IMR-90 (cell line): Measurements from ENCODE around the gene LRRC7. TPM values are rescaled to one million over a fixed set of nuclear protein-coding genes. Genes with fewer than 3 reads are reported as not detected.
"Not testable (repeated sequence)": the region's sequence is repeated elsewhere in the genome, so short reads cannot be mapped to it uniquely, and the experiment has no call there.

ENCODE experiments used
- ATAC-seq: fragments of 200-7000 bp; cut with Tn5 transposase; 2 replicates; pipeline ENCODE4 v1.9.1; 2020; ENCODE audit warnings: low read depth, mild to moderate bottlenecking, moderate library complexity
- BruUV-seq: library from RNA; stranded (reverse); fragments of 400-500 nt; replicated peaks from 2 replicates; lab custom pipeline; 2021; lab: Mats Ljungman, UMichigan
- CTCF ChIA-PET: fragments of 300-600 bp; formaldehyde crosslinking; extraction: SDS; loops from one replicate; lab custom pipeline; 2021; ENCODE audit warnings: antibody characterized with exemption; lab: Yijun Ruan, JAX
- POLR2A ChIA-PET: fragments of 300-600 bp; sonication (Branson Sonifier 250); formaldehyde crosslinking; loops from one replicate; lab custom pipeline; 2022; ENCODE audit warnings: antibody characterized with exemption; ENCODE audit not compliant: unreplicated experiment; lab: Charles Lee
- DNase-seq: peaks from one replicate; pipeline ENCODE4 v3.0.0; 2013
- H2AFZ ChIP-seq: replicated peaks from 2 replicates; pipeline ENCODE3; 2013; ENCODE audit warnings: low read length, mild to moderate bottlenecking; ENCODE audit not compliant: poor library complexity
- H2AK5ac ChIP-seq: 2 replicates; pipeline ENCODE4 v1.6.1; 2013; ENCODE audit warnings: low read depth, low read length, inconsistent platforms
- H2AK9ac ChIP-seq: replicated peaks from 2 replicates; pipeline ENCODE3; 2013; ENCODE audit warnings: mild to moderate bottlenecking, low read depth, low read length, moderate library complexity; ENCODE audit not compliant: poor library complexity
- H2BK120ac ChIP-seq: 2 replicates; pipeline ENCODE4 v1.6.1; 2013; ENCODE audit warnings: low read depth, low read length, inconsistent platforms
- H2BK15ac ChIP-seq: 3 replicates; pipeline ENCODE4 v1.6.1; 2013; ENCODE audit warnings: low read depth, low read length, inconsistent platforms
- H2BK20ac ChIP-seq: 2 replicates; pipeline ENCODE4 v1.6.1; 2013; ENCODE audit warnings: low read depth, mild to moderate bottlenecking, inconsistent platforms, low read length, moderate library complexity
- H2BK5ac ChIP-seq: 2 replicates; pipeline ENCODE4 v1.6.1; 2013; ENCODE audit warnings: mild to moderate bottlenecking, low read depth, low read length, inconsistent platforms; ENCODE audit not compliant: poor library complexity, severe bottlenecking
- H3K14ac ChIP-seq: replicated peaks from 2 replicates; pipeline ENCODE4 v1.6.1; 2013; ENCODE audit warnings: low read depth, low read length, inconsistent platforms
- H3K18ac ChIP-seq: 2 replicates; pipeline ENCODE4 v1.6.1; 2013; ENCODE audit warnings: low read depth, low read length, control low read depth
- H3K23ac ChIP-seq: 2 replicates; pipeline ENCODE4 v1.6.1; 2013; ENCODE audit warnings: low read depth, low read length, inconsistent platforms
- H3K27ac ChIP-seq: 2 replicates; pipeline ENCODE4 v1.5.1; 2013; ENCODE audit warnings: mild to moderate bottlenecking, control low read depth, low read length; ENCODE audit not compliant: insufficient read depth
- H3K27me3 ChIP-seq: 2 replicates; pipeline ENCODE4 v1.6.1; 2013; ENCODE audit warnings: low read length; ENCODE audit not compliant: control insufficient read depth, insufficient read depth
- H3K36me3 ChIP-seq: 2 replicates; pipeline ENCODE4 v1.6.1; 2013; ENCODE audit warnings: low read length, mixed read lengths; ENCODE audit not compliant: control insufficient read depth, insufficient read depth
- H3K4ac ChIP-seq: 2 replicates; pipeline ENCODE4 v1.6.1; 2013; ENCODE audit warnings: low read depth, low read length, inconsistent platforms
- H3K4me1 ChIP-seq: 2 replicates; pipeline ENCODE4 v1.6.1; 2013; ENCODE audit warnings: low read length, mixed read lengths; ENCODE audit not compliant: control insufficient read depth, insufficient read depth
- H3K4me2 ChIP-seq: 2 replicates; pipeline ENCODE4 v1.6.1; 2013; ENCODE audit warnings: low read depth, mild to moderate bottlenecking, control low read depth, low read length, moderate library complexity
- H3K4me3 ChIP-seq: 2 replicates; pipeline ENCODE4 v1.5.1; 2013; ENCODE audit warnings: low read depth, mild to moderate bottlenecking, control low read depth, low read length, moderate library complexity; ENCODE audit not compliant: insufficient read depth
- H3K56ac ChIP-seq: 2 replicates; pipeline ENCODE4 v1.6.1; 2013; ENCODE audit warnings: low read length, inconsistent platforms; ENCODE audit not compliant: insufficient read depth; ENCODE audit errors: extremely low read depth
- H3K79me1 ChIP-seq, 2 experiments: 2 replicates each; pipeline ENCODE4 v1.6.1; 2013; ENCODE audit warnings: low read length in 2 of 2, inconsistent platforms in 1 of 2, low read depth in 1 of 2
- H3K9ac ChIP-seq: 2 replicates; pipeline ENCODE4 v1.6.1; 2013; ENCODE audit warnings: low read depth, low read length, control low read depth
- H3K9me1 ChIP-seq: 2 replicates; pipeline ENCODE4 v1.6.1; 2013; ENCODE audit warnings: low read length, inconsistent platforms; ENCODE audit not compliant: insufficient read depth
- H3K9me3 ChIP-seq: 2 replicates; pipeline ENCODE4 v1.6.1; 2013; ENCODE audit warnings: low read length; ENCODE audit not compliant: control insufficient read depth, insufficient read depth
- H4K20me1 ChIP-seq: 2 replicates; pipeline ENCODE4 v1.6.1; 2013; ENCODE audit warnings: low read length, inconsistent platforms; ENCODE audit not compliant: insufficient read depth
- H4K5ac ChIP-seq: 2 replicates; pipeline ENCODE4 v1.6.1; 2013; ENCODE audit warnings: mild to moderate bottlenecking, low read depth, low read length, control low read depth
- H4K8ac ChIP-seq, 2 experiments: 2 replicates each; pipeline ENCODE4 v1.6.1; 2013; ENCODE audit warnings: low read depth in 2 of 2, low read length in 2 of 2, control low read depth in 1 of 2, inconsistent platforms in 1 of 2
- H4K91ac ChIP-seq: 2 replicates; pipeline ENCODE4 v1.6.1; 2013; ENCODE audit warnings: low read depth, low read length, inconsistent platforms; ENCODE audit not compliant: insufficient read depth
- MAZ ChIP-seq: IDR thresholded peaks from 2 replicates; pipeline ENCODE4 v1.6.1; 2012; ENCODE audit warnings: low read depth, mild to moderate bottlenecking, low read length, improper control_type of control experiment, moderate library complexity, borderline replicate concordance
- RAD21 ChIP-seq: IDR thresholded peaks from 2 replicates; pipeline ENCODE4 v1.6.1; 2012; ENCODE audit warnings: low read length, improper control_type of control experiment
- WGBS, 2 experiments: methylation state at CpG; one replicate each; pipeline versions ENCODE4 v1.1.5 to v1.1.7; 2013; ENCODE audit warnings: missing lambda C conversion rate in 2 of 2; ENCODE audit not compliant: insufficient read length in 1 of 2; ENCODE audit errors: extremely low coverage in 2 of 2; 5-methylcytosine and 5-hydroxymethylcytosine counted together
- dilution Hi-C: fragments of 300-500 bp; cut with HindIII; formaldehyde crosslinking; loops from one replicate; pipeline ENCODE4 v1.14.3; 2018; ENCODE audit warnings: low sequenced_read_pairs; ENCODE audit not compliant: unreplicated experiment
- in situ Hi-C: fragments of 300-500 bp; cut with MboI; formaldehyde crosslinking; loops from 3 replicates; pipeline ENCODE4 v1.14.3; 2019; ENCODE audit warnings: low sequenced_read_pairs, inconsistent platforms, mixed read lengths
- intact Hi-C: fragments of 100-400 bp; cut with micrococcal nuclease; formaldehyde crosslinking; loops from 2 replicates; pipeline ENCODE4 v1.10.0; 2022
- polyA plus RNA-seq, 3 experiments: library from polyadenylated mRNA; depleted of rRNA; stranded (reverse); fragments of >200 nt; gene quantifications; 2 replicates each; pipeline ENCODE4 v1.2.3, GENCODE V29; 2012; ENCODE audit warnings: low replicate concordance in 1 of 3
- total RNA-seq: library from RNA; depleted of rRNA; stranded (reverse); fragments of >200 nt; gene quantifications from 2 replicates; pipeline ENCODE4 v1.2.3, GENCODE V29; 2012

The LRRC7 gene
- total and polyA plus RNA-seq, 2 of the 4 experiments (the other 2 are of a cell fraction): under 0.01 to 0.02 TPM

GRCh38 chr1:69711190-69711930, 143.6 kb downstream of the LRRC7 start:
- H2BK120ac ChIP-seq: no peak overlapping the region
- no peak overlapping the region for H2BK20ac ChIP-seq
- H3K9me3 ChIP-seq: no peaks in the 10 kb centered on the region
- no peak for TF ChIP-seq MAZ
- no peak for TF ChIP-seq RAD21
- ATAC-seq (no peak), DNase-seq (no peak)
- H3K56ac ChIP-seq: no peak overlapping the region
- no peak overlapping the region for H4K8ac ChIP-seq
- no peaks in the 10 kb centered on the region for H3K9me1 ChIP-seq
- WGBS, 2 experiments: no CpG with 5 or more reads among the region's 4 CpGs
- H4K91ac ChIP-seq: no peak overlapping the region
- H3K79me1 ChIP-seq: no peaks in the 10 kb centered on the region
- CTCF ChIA-PET: no interaction called here
- in situ Hi-C loops: no loop called here
- no peak overlapping the region for H4K5ac ChIP-seq
- no peak overlapping the region for H3K4ac ChIP-seq
- no peak overlapping the region for H3K23ac ChIP-seq
- H3K4me1 ChIP-seq: no peaks in the 10 kb centered on the region
- no peak overlapping the region for H3K4me2 ChIP-seq
- no peak overlapping the region for H2AFZ ChIP-seq
- intact Hi-C loops: no loop called here
- dilution Hi-C loops: no loop called here
- H2AK9ac ChIP-seq: no peak overlapping the region
- no peak overlapping the region for H3K9ac ChIP-seq
- no peaks in the 10 kb centered on the region for H4K20me1 ChIP-seq
- H3K14ac ChIP-seq: no peak overlapping the region
- POLR2A ChIA-PET: no interaction called here
- no peak overlapping the region for H3K18ac ChIP-seq
- BruUV-seq: no TSS peak
- no peak overlapping the region for H2AK5ac ChIP-seq
- H2BK5ac ChIP-seq: no peak overlapping the region
- no peak overlapping the region for H3K4me3 ChIP-seq
- no peaks in the 10 kb centered on the region for H3K36me3 ChIP-seq
- no peak overlapping the region for H3K27ac ChIP-seq
- no peak overlapping the region for H2BK15ac ChIP-seq
- H3K27me3 ChIP-seq: no peaks in the 10 kb centered on the region

GRCh38 chr1:69717834-69718233, 150.1 kb downstream of the LRRC7 start:
- H3K14ac ChIP-seq, H3K56ac ChIP-seq, ATAC-seq, H2AK5ac ChIP-seq, H2AFZ ChIP-seq, H3K27me3 ChIP-seq, H3K4me2 ChIP-seq, H4K91ac ChIP-seq, H3K79me1 ChIP-seq, H4K5ac ChIP-seq, H2AK9ac ChIP-seq, in situ Hi-C loops, H3K36me3 ChIP-seq, H2BK5ac ChIP-seq, CTCF ChIA-PET, intact Hi-C loops, H3K4me1 ChIP-seq, POLR2A ChIA-PET, H3K23ac ChIP-seq, H3K4ac ChIP-seq, H3K18ac ChIP-seq, H2BK20ac ChIP-seq, H4K8ac ChIP-seq, dilution Hi-C loops, H3K9ac ChIP-seq, H3K9me3 ChIP-seq, BruUV-seq, DNase-seq, H2BK120ac ChIP-seq, H3K9me1 ChIP-seq, H2BK15ac ChIP-seq, H3K27ac ChIP-seq, H3K4me3 ChIP-seq, H4K20me1 ChIP-seq: not testable (repeated sequence)
